Kasumi-1 (cell line): ENCODE results near the gene PPP2R5C.

ENCODE experiments used
- DNase-seq, 2 experiments: peaks; one replicate each; lab custom pipeline; 2025; lab: John Stamatoyannopoulos, UW

The PPP2R5C gene

DNA sequence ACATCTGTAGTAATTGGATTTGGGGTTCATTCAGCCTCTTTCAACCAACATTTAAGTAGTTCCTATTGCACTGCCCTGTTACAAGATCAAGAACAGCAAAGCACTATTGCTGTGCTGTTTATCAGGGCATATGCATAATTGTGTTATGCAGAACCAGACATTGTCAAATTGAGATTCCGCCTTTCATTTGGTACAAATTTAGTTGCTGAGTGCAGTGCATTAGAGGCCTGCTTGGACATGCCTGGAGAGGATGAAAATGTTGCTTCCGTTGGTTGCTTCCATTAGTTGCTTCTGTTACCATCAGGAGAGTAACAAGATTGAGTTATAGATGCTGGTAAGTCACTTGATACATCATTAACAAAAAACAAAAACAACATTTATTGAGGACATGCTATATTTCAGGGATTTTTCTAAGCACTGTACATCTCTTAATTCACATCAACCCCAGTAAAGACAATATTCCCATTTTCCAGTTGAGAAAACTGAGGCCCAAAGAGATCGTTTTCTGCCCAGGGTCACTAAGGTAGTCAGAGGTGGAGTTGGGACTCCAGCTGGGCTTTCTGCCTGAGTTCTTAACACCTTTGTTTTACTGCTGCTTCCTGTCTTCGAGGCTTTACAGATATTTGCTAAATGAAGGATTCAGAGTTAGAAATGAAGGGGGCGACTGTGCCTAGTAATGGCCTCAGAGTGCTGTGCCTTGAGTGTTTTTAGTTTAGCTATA, 79.3 kb downstream of the PPP2R5C start:
- DNase-seq: no peak

GRCh38 chr14:101843038-101843437, 81.5 kb downstream of the PPP2R5C start:
- DNase-seq: no peak

DNA sequence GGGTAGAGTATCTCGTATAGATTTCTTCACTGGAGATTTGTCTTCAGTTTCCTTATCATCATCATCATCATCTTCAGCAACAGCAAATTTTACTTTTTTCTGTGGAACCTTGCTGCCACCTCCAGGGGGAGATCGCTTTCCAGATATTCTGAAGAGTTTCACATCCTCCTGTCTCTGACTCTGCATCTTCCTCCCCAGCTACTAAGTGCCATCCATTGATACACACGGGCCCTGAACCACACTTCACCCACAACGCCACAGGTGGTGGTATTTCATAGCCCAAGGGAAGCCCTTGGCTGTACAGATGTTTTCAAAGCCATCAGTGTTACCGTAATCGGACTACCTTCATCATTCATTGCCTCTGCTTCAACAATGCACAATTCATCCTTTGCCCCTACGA, 82.2 kb downstream of the PPP2R5C start:
- DNase-seq: peak; percentile 18 to 27

GRCh38 chr14:101844219-101844618, 82.7 kb downstream of the PPP2R5C start:
- no peak for DNase-seq

- no peak for DNase-seq
Measured at GRCh38 chr14:101844751-101845150, 83.2 kb downstream of the PPP2R5C start.

DNA sequence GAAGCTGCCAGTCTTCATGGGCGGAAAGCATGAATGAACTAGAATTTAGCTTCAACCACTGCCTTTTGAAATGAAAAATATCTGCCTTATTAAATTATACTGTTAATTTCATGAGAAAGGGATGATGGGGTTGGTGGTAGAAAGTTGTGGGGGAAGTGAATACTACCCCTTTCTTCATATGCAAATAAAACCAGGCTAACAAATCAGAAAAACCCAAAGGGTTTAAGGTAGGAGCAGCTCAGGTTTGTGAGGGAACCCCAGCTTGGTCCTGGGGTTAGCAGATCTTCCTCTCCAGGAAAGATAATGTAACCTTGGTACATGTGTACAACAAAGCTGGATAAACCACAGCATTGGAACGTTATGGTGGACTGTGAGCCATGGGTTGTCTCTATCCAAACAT, 84.0 kb downstream of the PPP2R5C start:
- no peak for DNase-seq

DNA sequence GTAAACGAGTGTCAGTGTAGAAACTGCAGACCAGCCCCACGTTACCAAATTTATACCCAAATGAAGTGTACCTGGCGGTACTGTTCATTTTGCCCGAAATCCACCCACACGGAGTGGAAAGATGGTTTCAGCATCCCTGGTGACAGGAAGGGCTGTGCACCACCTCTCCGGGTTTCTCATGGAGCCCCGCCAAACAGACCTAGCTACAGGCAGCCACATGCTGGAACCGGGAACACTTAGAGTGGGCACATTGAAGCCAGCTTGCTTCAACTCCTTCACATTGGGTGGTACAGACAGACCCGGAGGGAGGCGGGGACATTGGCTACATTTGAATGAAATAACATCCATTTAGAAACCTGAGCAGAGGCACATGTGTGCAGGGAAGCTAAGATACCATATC, 84.4 kb downstream of the PPP2R5C start:
- no peak for DNase-seq

GRCh38 chr14:101849125-101849524, 87.6 kb downstream of the PPP2R5C start:
- DNase-seq: no peak

- DNase-seq: no peak
Measured at GRCh38 chr14:101849640-101850039, 88.1 kb downstream of the PPP2R5C start.

DNA sequence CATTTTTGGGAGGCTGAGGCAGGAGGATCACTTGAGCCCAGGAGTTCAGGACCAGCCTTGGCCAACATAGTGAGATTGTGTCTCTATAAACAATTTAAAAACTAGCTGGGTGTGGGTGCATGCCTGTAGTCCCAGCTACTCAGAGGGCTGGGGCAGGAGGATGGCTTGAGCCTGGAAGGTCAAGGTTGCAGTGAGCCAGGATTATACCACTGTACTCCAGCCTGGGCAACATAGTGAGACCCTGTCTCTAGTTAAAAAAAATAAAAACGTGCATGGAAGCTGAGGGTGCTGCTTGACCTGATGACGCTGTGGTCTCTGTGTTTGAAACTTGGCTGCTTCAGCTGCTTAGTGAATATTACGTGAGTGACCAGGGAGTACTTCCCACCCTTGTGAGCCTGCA, 89.7 kb downstream of the PPP2R5C start:
- no peak for DNase-seq

GRCh38 chr14:101851736-101852405, 90.4 kb downstream of the PPP2R5C start:
- peak; percentile 85 for DNase-seq

GRCh38 chr14:101852785-101853184, 91.3 kb downstream of the PPP2R5C start:
- no peak for DNase-seq

DNA sequence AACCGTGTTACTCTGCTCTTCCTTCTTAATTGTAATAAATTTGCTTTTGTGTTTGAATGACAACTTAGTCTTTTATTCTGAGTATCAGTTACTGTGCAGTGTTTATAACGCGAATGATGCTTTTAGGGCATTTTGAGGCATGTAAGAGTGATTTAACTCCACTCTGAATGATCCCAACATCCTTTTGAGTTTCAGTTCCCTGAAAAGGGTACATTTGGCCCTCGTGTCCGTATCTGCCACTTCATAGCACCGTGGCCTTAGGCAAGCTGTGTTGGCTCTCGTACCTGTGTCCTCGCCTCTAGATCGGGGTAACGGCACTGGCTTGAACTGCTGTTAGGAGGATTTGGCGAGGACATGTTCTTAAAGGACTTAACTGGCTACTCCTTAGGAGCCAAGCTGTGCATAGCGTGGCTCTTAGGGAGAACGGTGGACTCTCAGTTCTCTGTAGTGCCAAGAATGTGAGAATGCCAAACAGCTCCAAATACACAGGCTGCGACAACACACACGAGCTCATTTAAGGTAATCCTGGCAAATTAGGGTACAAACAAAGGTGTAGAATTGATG, 92.0 kb downstream of the PPP2R5C start:
- DNase-seq: no peak

DNA sequence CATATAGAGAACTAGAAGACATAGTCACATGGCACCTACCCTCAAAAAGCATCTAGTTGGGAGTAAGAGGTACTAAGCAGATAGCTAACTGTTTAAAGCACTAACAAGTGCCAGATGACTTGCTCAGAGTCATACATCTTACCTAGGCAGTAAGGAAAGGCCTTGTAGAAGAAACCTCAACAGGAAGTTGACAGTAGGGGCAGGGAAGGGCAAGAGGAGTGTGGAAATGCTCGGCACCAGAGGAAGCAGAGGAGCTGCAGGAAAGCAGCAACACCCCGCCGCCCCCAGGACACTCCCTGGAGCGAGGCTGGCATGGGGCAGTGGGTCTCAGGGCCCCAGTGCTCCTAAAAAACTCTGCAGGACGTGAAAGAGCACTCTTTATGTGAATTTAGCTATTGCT, 92.9 kb downstream of the PPP2R5C start:
- peak; percentile 88 to 93 for DNase-seq

- DNase-seq: no peak
Measured at GRCh38 chr14:101855958-101856357, 94.4 kb downstream of the PPP2R5C start.

DNA sequence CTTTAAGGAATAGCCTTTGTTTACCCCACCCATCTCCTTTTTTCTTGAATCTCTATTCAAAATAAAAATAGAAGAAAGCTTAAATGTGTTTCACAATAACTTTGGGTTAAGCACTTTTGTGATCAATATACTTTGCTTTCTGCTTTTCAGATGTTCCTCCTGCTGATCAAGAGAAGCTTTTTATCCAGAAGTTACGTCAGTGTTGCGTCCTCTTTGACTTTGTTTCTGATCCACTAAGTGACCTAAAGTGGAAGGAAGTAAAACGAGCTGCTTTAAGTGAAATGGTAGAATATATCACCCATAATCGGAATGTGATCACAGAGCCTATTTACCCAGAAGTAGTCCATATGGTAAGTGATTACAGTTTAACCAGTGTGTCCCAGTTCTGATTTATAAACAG, 95.0 kb downstream of the PPP2R5C start:
- DNase-seq: no peak

DNA sequence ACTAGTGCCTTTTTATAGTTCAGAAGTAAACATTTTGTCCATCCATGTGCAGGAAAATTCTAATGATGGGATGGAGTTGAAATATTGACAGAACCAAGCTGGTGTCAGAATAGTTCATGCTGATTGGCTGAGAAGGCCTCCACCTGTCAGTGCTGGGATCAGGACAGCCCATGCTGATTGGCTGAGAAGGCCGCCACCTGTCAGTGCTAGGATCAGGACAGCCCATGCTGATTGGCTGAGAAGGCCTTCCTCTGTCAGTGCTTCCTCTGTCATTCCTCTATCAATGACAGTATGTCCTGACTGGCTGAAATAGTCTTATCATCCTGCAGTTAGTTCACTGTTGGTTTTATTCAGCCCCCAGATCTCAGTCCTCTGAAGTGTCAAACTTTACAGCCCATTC, 95.7 kb downstream of the PPP2R5C start:
- no peak for DNase-seq

DNA sequence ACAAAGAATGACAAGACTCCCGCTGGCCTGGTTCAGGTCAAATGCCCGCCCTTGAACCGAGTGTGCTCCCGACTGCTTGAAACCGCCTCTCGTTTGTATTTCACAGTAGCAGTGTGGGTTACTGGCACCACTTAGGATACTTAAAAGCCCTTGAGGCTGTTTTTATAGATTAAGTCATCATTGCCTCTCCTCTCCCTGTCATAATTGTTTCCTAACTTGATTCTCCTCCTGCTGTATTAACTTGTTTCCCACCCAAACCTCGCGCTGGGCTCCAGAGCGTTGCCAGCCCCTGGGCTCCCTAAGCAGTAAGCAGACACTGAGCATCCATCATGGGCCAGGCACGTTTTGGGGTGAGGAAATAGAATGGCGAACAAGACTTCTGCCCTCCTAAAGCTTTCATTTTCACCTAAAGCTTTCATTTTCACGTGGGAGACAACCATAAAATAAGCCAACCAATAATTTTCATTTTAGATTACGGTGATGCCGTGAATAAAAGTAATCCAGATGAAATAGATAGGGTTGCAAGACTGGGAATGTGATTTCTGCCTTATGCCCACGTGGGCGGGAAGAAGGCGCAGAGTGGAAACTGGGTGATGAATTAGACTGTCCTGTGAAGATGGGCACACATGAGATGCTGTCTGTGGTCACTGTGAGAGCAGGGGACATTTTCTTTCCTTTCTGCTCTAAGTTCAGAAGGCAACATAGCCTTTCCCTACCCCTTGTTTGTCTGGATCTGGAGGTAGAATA, 97.5 kb downstream of the PPP2R5C start:
- no peak for DNase-seq

- DNase-seq: no peak
Measured at GRCh38 chr14:101859538-101859902, 98.0 kb downstream of the PPP2R5C start.

DNA sequence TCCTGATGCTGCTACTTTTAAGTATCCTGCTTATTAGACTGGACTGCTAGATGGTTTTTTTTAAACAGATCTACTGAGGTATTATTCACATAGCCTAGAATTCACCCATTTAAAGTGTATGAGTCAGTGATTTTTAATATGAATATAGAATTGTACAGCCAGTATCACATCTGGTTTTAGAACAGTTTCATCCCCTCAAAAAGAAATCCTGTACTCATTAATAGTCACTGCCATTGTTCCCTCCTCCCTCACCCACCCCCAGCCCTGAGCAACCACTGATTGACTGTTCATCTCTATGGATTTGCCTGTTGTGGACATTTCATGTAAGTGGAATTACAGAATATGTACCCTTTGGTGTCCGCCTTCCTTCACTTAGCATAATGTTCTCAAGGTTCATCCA, 98.4 kb downstream of the PPP2R5C start:
- DNase-seq: no peak

DNA sequence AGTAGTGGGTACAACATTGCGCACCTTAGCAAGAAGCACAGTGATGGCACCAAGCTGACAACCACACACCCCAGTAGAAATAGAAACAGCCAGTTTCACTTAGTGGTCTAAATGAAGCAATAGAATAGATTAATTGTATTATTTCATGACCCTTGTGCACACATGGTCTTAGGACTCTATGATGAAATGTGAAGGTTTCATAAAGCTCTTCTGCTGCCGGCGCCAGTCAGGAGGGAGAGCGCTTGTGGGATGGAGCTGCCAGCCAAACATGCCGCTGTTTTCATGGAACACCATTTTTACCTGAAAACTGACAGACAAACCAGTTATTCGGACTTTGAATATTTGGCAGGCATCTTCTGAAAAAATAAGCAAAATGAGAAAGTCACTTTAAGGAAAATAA, 100.0 kb downstream of the PPP2R5C start:
- DNase-seq: no peak

DNA sequence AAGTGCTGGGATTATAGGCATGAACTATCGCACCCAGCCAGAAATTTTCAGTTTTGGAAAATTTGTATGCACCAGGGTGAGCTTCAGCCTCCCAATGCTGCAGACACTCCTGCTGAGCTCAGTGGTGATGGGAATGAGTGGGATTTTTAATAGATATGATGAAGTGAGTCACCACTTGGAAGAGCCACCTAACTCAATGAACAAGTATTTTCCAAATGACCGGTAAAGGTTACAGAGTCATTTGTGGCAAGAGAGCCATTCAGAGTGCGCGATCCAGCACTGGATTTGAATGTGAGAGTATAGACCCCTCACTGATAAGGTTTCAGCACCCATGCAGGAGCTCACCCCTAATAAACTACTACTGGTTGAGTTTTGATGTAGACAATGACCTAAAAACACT, 100.7 kb downstream of the PPP2R5C start:
- DNase-seq: no peak

DNA sequence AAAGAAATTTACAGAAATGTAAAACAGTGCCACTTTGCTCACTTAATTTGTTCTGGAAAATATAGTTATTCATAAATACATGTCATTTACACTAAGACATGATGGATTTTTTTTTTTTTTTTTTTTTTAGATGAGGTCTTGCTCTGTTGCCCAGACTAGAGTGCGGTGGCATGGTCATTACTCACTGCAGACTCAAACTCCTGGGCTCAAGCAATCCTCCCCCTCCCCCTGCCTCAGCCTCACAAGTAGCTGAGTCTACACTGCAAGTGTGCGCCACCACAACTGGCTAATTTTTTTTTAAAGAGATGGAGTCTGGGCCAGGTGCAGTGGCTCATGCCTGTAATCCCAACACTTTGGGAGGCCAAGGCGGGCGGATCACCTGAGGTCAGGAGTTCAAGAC, 101.2 kb downstream of the PPP2R5C start:
- no peak for DNase-seq
